Smooth muscle cell (in vitro differentiated cells): ENCODE results near the gene DRC3. TPM values are rescaled to one million over a fixed set of nuclear protein-coding genes. Genes with fewer than 3 reads are reported as not detected.
A peak's percentile ranks its signal among the peaks of the same experiment; 100 is the strongest.

Source experiments
- DNase-seq: peaks from one replicate; lab custom pipeline; 2025; ENCODE audit not compliant: unreplicated experiment; lab: John Stamatoyannopoulos, UW
- H2AFZ ChIP-seq: fragments of 200-600 bp; sonication (generic); 2 replicates; pipeline ENCODE4 v1.6.0; 2016; ENCODE audit warnings: antibody characterized with exemption, low read depth, mild to moderate bottlenecking
- H3F3A ChIP-seq: fragments of 200-600 bp; sonication (generic); 2 replicates; pipeline ENCODE4 v1.6.0; 2017; ENCODE audit warnings: antibody characterized with exemption, low read depth
- H3K27ac ChIP-seq: fragments of 200-600 bp; sonication (generic); 2 replicates; pipeline ENCODE4 v1.5.1; 2016; ENCODE audit warnings: low read depth, mild to moderate bottlenecking
- H3K27me3 ChIP-seq: fragments of 200-600 bp; sonication (generic); 2 replicates; pipeline ENCODE4 v1.6.1; 2016; ENCODE audit warnings: low read depth, mild to moderate bottlenecking
- H3K36me3 ChIP-seq: fragments of 200-600 bp; sonication (generic); 2 replicates; pipeline ENCODE4 v1.5.1; 2016; ENCODE audit warnings: low read depth
- H3K4me1 ChIP-seq: fragments of 200-600 bp; sonication (generic); 2 replicates; pipeline ENCODE4 v1.5.1; 2016; ENCODE audit warnings: low read depth
- H3K4me2 ChIP-seq: fragments of 200-600 bp; sonication (generic); 2 replicates; pipeline ENCODE4 v1.6.0; 2016; ENCODE audit warnings: mild to moderate bottlenecking
- H3K4me3 ChIP-seq: fragments of 200-600 bp; sonication (generic); 2 replicates; pipeline ENCODE4 v1.5.1; 2016; ENCODE audit warnings: mild to moderate bottlenecking
- H3K79me2 ChIP-seq: fragments of 200-600 bp; sonication (generic); 2 replicates; pipeline ENCODE4 v1.6.0; 2016; ENCODE audit warnings: low read depth, mild to moderate bottlenecking
- H3K9ac ChIP-seq: fragments of 200-600 bp; sonication (generic); 2 replicates; pipeline ENCODE4 v1.6.0; 2016; ENCODE audit warnings: low read depth
- H3K9me3 ChIP-seq: fragments of 200-600 bp; sonication (generic); replicated peaks from 2 replicates; pipeline ENCODE4 v1.5.1; 2016; ENCODE audit warnings: low read depth
- H4K20me1 ChIP-seq: fragments of 200-600 bp; sonication (generic); 2 replicates; pipeline ENCODE4 v1.6.0; 2016; ENCODE audit warnings: low read depth
- CTCF ChIP-seq: fragments of 200-600 bp; sonication (generic); IDR thresholded peaks from 2 replicates; pipeline ENCODE4 v1.5.1; 2017; ENCODE audit warnings: borderline replicate concordance, mild to moderate bottlenecking, antibody characterized with exemption; ENCODE audit not compliant: insufficient read depth, poor library complexity, severe bottlenecking
- WGBS: methylation state at CpG from one replicate; pipeline ENCODE4 v1.1.7; 2016; ENCODE audit warnings: low lambda C conversion rate; 5-methylcytosine and 5-hydroxymethylcytosine counted together
- polyA plus RNA-seq: library from polyadenylated mRNA; unstranded; fragments of >200 nt; fragmentation: Nextera tagmentation; extraction: Ambion mirVana; gene quantifications from 2 replicates; pipeline ENCODE4 v1.2.1, GENCODE V29; 2016
- total RNA-seq: library from RNA; depleted of rRNA; stranded (reverse); fragments of >200 nt; gene quantifications from 2 replicates; pipeline ENCODE4 v1.2.3, GENCODE V29; 2014

DRC3 gene
- total and polyA plus RNA-seq, 2 experiments from 2014 or later = 0.72 to 0.83 TPM

DNA sequence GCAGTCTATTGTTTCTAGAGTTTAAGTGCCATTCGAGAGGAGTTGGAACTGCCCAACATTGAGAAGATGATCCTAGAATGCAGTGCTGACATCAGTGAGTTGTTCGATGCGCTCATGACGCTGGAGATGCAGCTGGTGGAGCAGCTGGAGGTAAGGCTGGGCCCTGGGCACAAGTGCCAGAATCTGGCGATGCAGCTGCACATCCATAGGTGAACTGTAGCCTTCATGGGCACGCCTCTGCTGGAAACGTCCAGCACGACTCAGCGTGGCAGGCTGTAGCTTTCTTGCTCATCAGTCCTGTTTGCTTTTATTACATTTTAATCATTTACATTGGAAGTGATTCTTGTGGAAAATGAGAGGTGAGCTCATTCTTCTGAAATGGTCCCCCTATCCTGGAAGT is 31.7 kb downstream of the DRC3 start:
- Histone ChIP-seq H3K9ac (no peak overlapping the region), H4K20me1 (no peaks in the 10 kb centered on the region), H3K4me3 (no peak overlapping the region), H2AFZ (no peak overlapping the region), H3K9me3 (no peaks in the 10 kb centered on the region), H3K4me2 (no peak overlapping the region), H3F3A (no peaks in the 10 kb centered on the region), H3K36me3 (no peaks in the 10 kb centered on the region), H3K27me3 (no peaks in the 10 kb centered on the region), H3K4me1 (no peaks in the 10 kb centered on the region), H3K79me2 (no peaks in the 10 kb centered on the region), H3K27ac (no peak overlapping the region)
- TF ChIP-seq CTCF = no peak
- WGBS = 94% methylated on average over 9 of the region's 9 CpGs
- DNase-seq = no peak

- 85% methylated on average over 9 of the region's 9 CpGs for WGBS
- Histone ChIP-seq H3K9ac (no peak overlapping the region), H3K79me2 (no peaks in the 10 kb centered on the region), H3K4me1 (no peaks in the 10 kb centered on the region), H3K9me3 (no peaks in the 10 kb centered on the region), H3K4me3 (no peak overlapping the region), H4K20me1 (no peaks in the 10 kb centered on the region), H3K4me2 (no peak overlapping the region), H3F3A (no peaks in the 10 kb centered on the region), H3K27me3 (no peaks in the 10 kb centered on the region), H3K27ac (no peak overlapping the region), H3K36me3 (no peaks in the 10 kb centered on the region), H2AFZ (no peak overlapping the region)
- TF ChIP-seq CTCF = peak; percentile 10
- DNase-seq = no peak
These were observed 32.2 kb downstream of the DRC3 start for GRCh38 chr17:18004884-18005305.

- H3K36me3 ChIP-seq = no peaks in the 10 kb centered on the region
- H3K9ac ChIP-seq = no peak overlapping the region
- no peaks in the 10 kb centered on the region for H3K27me3 ChIP-seq
- no peaks in the 10 kb centered on the region for H3K9me3 ChIP-seq
- no peaks in the 10 kb centered on the region for H3K79me2 ChIP-seq
- no peak for TF ChIP-seq CTCF
- H4K20me1 ChIP-seq = no peaks in the 10 kb centered on the region
- 70% methylated on average over 3 of the region's 3 CpGs for WGBS
- H3F3A ChIP-seq = no peaks in the 10 kb centered on the region
- H2AFZ ChIP-seq = no peak overlapping the region
- no peaks in the 10 kb centered on the region for H3K4me1 ChIP-seq
- H3K4me2 ChIP-seq = no peak overlapping the region
- H3K27ac ChIP-seq = no peak overlapping the region
- DNase-seq = no peak
- no peak overlapping the region for H3K4me3 ChIP-seq
These were observed 32.8 kb downstream of the DRC3 start for GRCh38 chr17:18005496-18005895.

DNA sequence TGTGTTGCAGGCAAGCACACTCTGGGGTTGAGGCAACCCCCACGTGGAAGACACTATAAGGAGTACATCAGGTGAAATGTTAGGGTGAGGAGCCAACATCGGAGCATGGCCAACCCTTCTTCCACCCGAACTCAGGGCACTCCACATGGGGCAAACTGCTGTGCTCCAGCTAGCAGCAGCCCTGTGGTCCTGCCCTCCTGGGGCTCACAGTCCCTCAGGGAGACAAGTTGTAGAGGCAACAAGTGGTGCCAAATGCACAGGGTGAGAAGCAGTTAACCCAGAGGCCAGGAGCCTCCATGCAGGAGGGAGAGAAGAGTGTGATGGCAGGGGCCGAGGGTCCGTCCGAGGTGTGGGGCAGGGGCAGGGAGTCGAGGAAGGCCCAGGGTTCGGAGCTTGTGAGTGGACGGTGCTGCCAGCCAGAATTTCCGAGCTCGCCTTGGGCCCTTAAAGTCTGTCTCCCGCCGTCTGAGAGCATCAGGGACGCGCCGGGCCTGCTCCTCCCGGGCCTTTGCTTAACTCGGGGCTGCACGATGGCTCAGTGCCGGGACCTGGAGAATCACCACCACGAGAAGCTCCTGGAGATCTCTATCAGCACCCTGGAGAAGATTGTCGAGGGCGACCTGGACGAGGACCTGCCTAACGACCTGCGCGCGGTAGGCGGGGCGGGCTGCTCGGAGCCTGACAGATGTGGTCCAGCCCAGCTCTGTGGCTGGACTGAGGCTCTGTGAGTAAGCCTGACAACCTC is 34.0 kb downstream of the DRC3 start:
- Histone ChIP-seq H3K4me1 (no peaks in the 10 kb centered on the region), H3K36me3 (no peaks in the 10 kb centered on the region), H3K27ac (no peak overlapping the region), H3F3A (no peaks in the 10 kb centered on the region), H3K9ac (no peak overlapping the region), H3K4me3 (no peak overlapping the region), H3K79me2 (no peaks in the 10 kb centered on the region), H3K9me3 (no peaks in the 10 kb centered on the region), H4K20me1 (no peaks in the 10 kb centered on the region), H3K4me2 (no peak overlapping the region), H2AFZ (no peak overlapping the region), H3K27me3 (no peaks in the 10 kb centered on the region)
- no peak for TF ChIP-seq CTCF
- WGBS = 73% methylated on average over 30 of the region's 31 CpGs
- DNase-seq = no peak
